HCT116 (cell line): Measurements from ENCODE around the gene PPP1R2B. TPM values are rescaled to one million over a fixed set of nuclear protein-coding genes. Genes with fewer than 3 reads are reported as not detected.

Source experiments
- ATAC-seq: fragments of 200-7000 bp; cut with Tn5 transposase; 2 replicates; pipeline ENCODE4 v1.9.1; 2020; ENCODE audit warnings: mild to moderate bottlenecking, moderate library complexity
- BruUV-seq: library from RNA; stranded (reverse); fragments of 400-500 nt; replicated peaks from 2 replicates; lab custom pipeline; 2021; lab: Mats Ljungman, UMichigan
- CTCF ChIA-PET: fragments of 300-600 bp; sonication (Branson Sonifier 250); formaldehyde crosslinking; loops from one replicate; lab custom pipeline; 2021; ENCODE audit warnings: antibody characterized with exemption; lab: Charles Lee
- POLR2A ChIA-PET: fragments of 300-600, 350-600 bp; sonication (Branson Sonifier 250); formaldehyde crosslinking; loops from one replicate; lab custom pipeline; 2021; ENCODE audit warnings: antibody characterized with exemption; lab: Charles Lee
- RAD21 ChIA-PET, 2 experiments: fragments of 300-600 bp; sonication (Branson Sonifier 250); formaldehyde crosslinking; loops; one replicate each; lab custom pipeline; 2023; ENCODE audit warnings: low total read pairs in 2 of 2; ENCODE audit not compliant: uncharacterized antibody in 2 of 2, unreplicated experiment in 2 of 2, low non-redundant PET in 1 of 2; lab: Charles Lee
- DNase-seq: peaks from one replicate; pipeline ENCODE4 v3.0.0-alpha.2; 2010; ENCODE audit warnings: low read depth, low spot score
- H2AFZ ChIP-seq: fragments of 200-600 bp; shearing (Covaris generic), sonication (generic); 2 replicates; pipeline ENCODE4 v1.6.1; 2017; ENCODE audit warnings: low read depth, mixed run types, mixed read lengths, antibody characterized with exemption, low read length; ENCODE audit not compliant: poor library complexity, severe bottlenecking
- H3K27ac ChIP-seq: 2 replicates; pipeline ENCODE4 v1.5.1; 2012; ENCODE audit warnings: low read depth, low read length
- H3K27me3 ChIP-seq: fragments of 200-600 bp; sonication (generic); 2 replicates; pipeline ENCODE4 v1.6.1; 2016; ENCODE audit warnings: mixed run types, low read length, mixed read lengths; ENCODE audit not compliant: insufficient read depth
- H3K36me3 ChIP-seq, 2 experiments: fragments of 200-500 bp in 1 of 2; fragments of 200-600 bp in 1 of 2; sonication (Bioruptor generic) in 1 of 2; sonication (generic) in 1 of 2; 2 replicates each; pipeline versions ENCODE4 v1.5.1 to v1.6.1; 2014 to 2016; ENCODE audit warnings: low read length in 2 of 2, inconsistent platforms in 1 of 2, mixed read lengths in 1 of 2, mixed run types in 1 of 2; ENCODE audit not compliant: insufficient read depth in 2 of 2, control insufficient read depth in 1 of 2
- H3K4me1 ChIP-seq, 2 experiments: fragments of 200-600 bp in 1 of 2; sonication (generic) in 1 of 2; 2 replicates each; pipeline versions ENCODE4 v1.5.1 to v1.6.1; 2012 to 2017; ENCODE audit warnings: low read length in 2 of 2, inconsistent platforms in 1 of 2, mild to moderate bottlenecking in 1 of 2, mixed read lengths in 1 of 2, mixed run types in 1 of 2, moderate library complexity in 1 of 2; ENCODE audit not compliant: insufficient read depth in 2 of 2, control insufficient read depth in 1 of 2
- H3K4me2 ChIP-seq: fragments of 200-600 bp; sonication (generic); 2 replicates; pipeline ENCODE4 v1.6.1; 2017; ENCODE audit warnings: mixed run types, low read length, mixed read lengths
- H3K4me3 ChIP-seq, 2 experiments: fragments of 200-600 bp in 1 of 2; sonication (generic) in 1 of 2; replicated peaks in 1 of 2; 2 replicates each; pipeline ENCODE4 v1.5.1; 2011 to 2016; ENCODE audit warnings: low read length in 2 of 2, control low read depth in 1 of 2, low read depth in 1 of 2, mild to moderate bottlenecking in 1 of 2, mixed read lengths in 1 of 2, mixed run types in 1 of 2
- H3K79me2 ChIP-seq: fragments of 200-600 bp; sonication (generic); 2 replicates; pipeline ENCODE4 v1.6.1; 2017; ENCODE audit warnings: mild to moderate bottlenecking, mixed run types, low read length, moderate library complexity, mixed read lengths; ENCODE audit not compliant: insufficient read depth
- H3K9ac ChIP-seq: fragments of 200-600 bp; sonication (generic); 2 replicates; pipeline ENCODE4 v1.6.1; 2016; ENCODE audit warnings: low read length, mixed read lengths
- H3K9me2 ChIP-seq: fragments of 200-600 bp; sonication (generic), shearing (Covaris generic); 2 replicates; pipeline ENCODE4 v1.6.1; 2017; ENCODE audit warnings: mixed run types, mild to moderate bottlenecking, moderate library complexity; ENCODE audit not compliant: insufficient read depth
- H3K9me3 ChIP-seq, 2 experiments: fragments of 200-500 bp in 1 of 2; fragments of 200-600 bp in 1 of 2; sonication (Bioruptor generic) in 1 of 2; sonication (generic) in 1 of 2; 2 replicates each; pipeline ENCODE4 v1.6.1; 2014 to 2017; ENCODE audit warnings: low read length in 2 of 2, mixed read lengths in 2 of 2, inconsistent platforms in 1 of 2, low read depth in 1 of 2, mild to moderate bottlenecking in 1 of 2, mixed run types in 1 of 2, moderate library complexity in 1 of 2; ENCODE audit not compliant: control insufficient read depth in 1 of 2, insufficient read depth in 1 of 2
- H4K20me1 ChIP-seq: fragments of 200-600 bp; sonication (generic), shearing (Covaris generic); 2 replicates; pipeline ENCODE4 v1.6.1; 2017; ENCODE audit warnings: mixed run types, mild to moderate bottlenecking, moderate library complexity; ENCODE audit not compliant: insufficient read depth
- CBX3 ChIP-seq: IDR thresholded peaks from 2 replicates; pipeline ENCODE4 v1.6.1; 2012; ENCODE audit warnings: low read depth
- EGR1 ChIP-seq: IDR thresholded peaks from 2 replicates; pipeline ENCODE4 v1.6.1; 2012; ENCODE audit warnings: low read depth
- ELF1 ChIP-seq: IDR thresholded peaks from 2 replicates; pipeline ENCODE4 v1.6.1; 2012; ENCODE audit warnings: low read depth, borderline replicate concordance
- EZH2 ChIP-seq: fragments of 200-600 bp; sonication (generic); IDR thresholded peaks from 2 replicates; pipeline ENCODE4 v1.6.1; 2017; ENCODE audit warnings: antibody characterized with exemption, mixed run types
- JUND ChIP-seq: IDR thresholded peaks from 2 replicates; pipeline ENCODE4 v1.6.1; 2012
- POLR2AphosphoS5 ChIP-seq: IDR thresholded peaks from 2 replicates; pipeline ENCODE4 v1.6.1; 2011; ENCODE audit warnings: mild to moderate bottlenecking, low read depth, low read length, moderate library complexity
- RAD21 ChIP-seq: IDR thresholded peaks from 2 replicates; pipeline ENCODE4 v1.6.1; 2012; ENCODE audit warnings: low read depth, mild to moderate bottlenecking
- SP1 ChIP-seq: IDR thresholded peaks from 2 replicates; pipeline ENCODE4 v1.6.1; 2012; ENCODE audit warnings: low read depth
- TCF7L2 ChIP-seq: IDR thresholded peaks from 2 replicates; pipeline ENCODE4 v1.7.0; 2011; ENCODE audit warnings: borderline replicate concordance, inconsistent platforms; ENCODE audit not compliant: insufficient read depth, insufficient read length; ENCODE audit errors: extremely low read depth
- YY1 ChIP-seq: IDR thresholded peaks from 2 replicates; pipeline ENCODE4 v1.6.1; 2011; ENCODE audit warnings: low read length, low read depth, moderate library complexity, mild to moderate bottlenecking; ENCODE audit not compliant: insufficient replicate concordance; ENCODE audit errors: extremely low read depth
- ZFX ChIP-seq: fragments of 450-650 bp; IDR thresholded peaks from 2 replicates; pipeline ENCODE4 v1.6.1; 2017
- intact Hi-C: fragments of 100-400 bp; cut with micrococcal nuclease; formaldehyde crosslinking; loops from 2 replicates; pipeline ENCODE4 v1.10.0; 2022
- total RNA-seq: library from RNA; stranded (reverse); gene quantifications from one replicate; pipeline ENCODE4 v1.2.1, GENCODE V29; 2021; ENCODE audit not compliant: unreplicated experiment
- TF ChIP-seq, protein P1 (sequence below): IDR thresholded peaks from 2 replicates; pipeline ENCODE4 v1.6.1; 2012
- TF ChIP-seq, protein P2 (sequence below): IDR thresholded peaks from 2 replicates; pipeline ENCODE4 v1.6.1; 2012
- TF ChIP-seq, protein P3 (sequence below): IDR thresholded peaks from 2 replicates; pipeline ENCODE4 v1.6.1; 2011; ENCODE audit warnings: mild to moderate bottlenecking, low read length, moderate library complexity; ENCODE audit not compliant: insufficient replicate concordance; ENCODE audit errors: extremely low read depth

Gene PPP1R2B
- total RNA-seq, 1 experiment from 2014 or later: not detected

DNA sequence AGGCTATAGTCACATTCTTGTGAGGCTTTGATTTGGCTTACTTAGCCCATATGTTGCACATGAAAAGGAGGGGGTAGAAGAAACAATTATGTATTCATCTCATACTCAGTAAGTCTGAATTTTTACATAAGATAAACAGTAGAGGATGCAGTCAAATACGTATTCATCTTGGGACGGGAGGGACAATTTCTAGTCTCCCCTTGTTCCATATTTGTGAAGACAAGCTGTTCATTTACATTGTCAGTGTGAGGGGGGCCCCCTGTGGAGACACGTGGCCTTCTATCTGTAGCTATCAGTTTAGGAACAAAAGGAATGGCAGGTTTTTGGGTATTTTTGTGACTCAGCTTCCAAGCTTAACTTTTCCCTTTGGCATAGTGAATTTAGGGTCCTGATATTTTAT is 49.2 kb upstream of the PPP1R2B start:
- Histone ChIP-seq H3K9me2 (no peaks in the 10 kb centered on the region), H3K4me1 (no peaks in the 10 kb centered on the region), H2AFZ (no peak overlapping the region), H3K27me3 (no peaks in the 10 kb centered on the region), H3K79me2 (no peaks in the 10 kb centered on the region), H3K36me3 (no peaks in the 10 kb centered on the region), H4K20me1 (no peaks in the 10 kb centered on the region), H3K9me3 (no peaks in the 10 kb centered on the region), H3K9ac (no peak overlapping the region), H3K4me3 (no peak overlapping the region), H3K27ac (no peak overlapping the region), H3K4me2 (no peak overlapping the region)
- DNase-seq (no peak), ATAC-seq (no peak)
- POLR2A ChIA-PET: no interaction called here
- TF ChIP-seq EZH2 (no peak), YY1 (no peak), POLR2AphosphoS5 (no peak), EGR1 (no peak), ZFX (no peak), JUND (no peak), CBX3 (no peak)
- TF ChIP-seq, protein P1, sequence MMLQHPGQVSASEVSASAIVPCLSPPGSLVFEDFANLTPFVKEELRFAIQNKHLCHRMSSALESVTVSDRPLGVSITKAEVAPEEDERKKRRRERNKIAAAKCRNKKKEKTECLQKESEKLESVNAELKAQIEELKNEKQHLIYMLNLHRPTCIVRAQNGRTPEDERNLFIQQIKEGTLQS: no peak
- BruUV-seq: no TSS peak
- RAD21 ChIA-PET: no interaction called here
- CTCF ChIA-PET: no interaction called here
- intact Hi-C loops: no loop called here

DNA sequence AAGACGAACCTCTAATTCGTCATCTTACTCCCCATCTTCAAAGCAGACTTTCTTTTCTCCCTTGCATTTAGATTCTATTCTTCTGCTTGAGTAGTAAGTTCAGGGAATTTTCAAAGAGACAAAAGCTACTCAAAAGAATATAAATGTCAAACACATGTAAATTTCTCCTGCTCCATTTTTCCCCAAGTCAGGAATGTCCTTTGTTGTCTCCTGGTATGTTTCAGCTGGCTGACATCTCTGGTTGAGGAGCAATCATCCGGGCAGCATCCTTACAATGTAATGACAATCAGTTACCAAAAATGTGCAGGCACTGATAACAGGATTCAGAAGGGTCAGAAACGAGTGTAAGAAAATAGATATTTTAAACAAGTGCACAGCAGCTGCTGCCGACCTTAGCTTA is 47.6 kb upstream of the PPP1R2B start:
- no peaks in the 10 kb centered on the region for H3K79me2 ChIP-seq
- no peak overlapping the region for H2AFZ ChIP-seq
- H3K4me1 ChIP-seq: no peaks in the 10 kb centered on the region
- H3K9me2 ChIP-seq: no peaks in the 10 kb centered on the region
- no peak overlapping the region for H3K27ac ChIP-seq
- RAD21 ChIA-PET: no interaction called here
- no peak overlapping the region for H3K4me2 ChIP-seq
- H3K9ac ChIP-seq: no peak overlapping the region
- no peaks in the 10 kb centered on the region for H3K36me3 ChIP-seq
- CTCF ChIA-PET: no interaction called here
- no peak for ATAC-seq
- H4K20me1 ChIP-seq: no peaks in the 10 kb centered on the region
- no peaks in the 10 kb centered on the region for H3K9me3 ChIP-seq
- POLR2A ChIA-PET: no interaction called here
- no peak for DNase-seq
- no peak for TF ChIP-seq ZFX
- no peak for TF ChIP-seq RAD21
- TF ChIP-seq SP1: no peak
- TF ChIP-seq EZH2: no peak
- no peak for TF ChIP-seq TCF7L2
- TF ChIP-seq YY1: no peak
- TF ChIP-seq, protein P2, sequence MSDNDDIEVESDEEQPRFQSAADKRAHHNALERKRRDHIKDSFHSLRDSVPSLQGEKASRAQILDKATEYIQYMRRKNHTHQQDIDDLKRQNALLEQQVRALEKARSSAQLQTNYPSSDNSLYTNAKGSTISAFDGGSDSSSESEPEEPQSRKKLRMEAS: no peak
- TF ChIP-seq JUND: no peak
- TF ChIP-seq ELF1: no peak
- TF ChIP-seq, protein P3, sequence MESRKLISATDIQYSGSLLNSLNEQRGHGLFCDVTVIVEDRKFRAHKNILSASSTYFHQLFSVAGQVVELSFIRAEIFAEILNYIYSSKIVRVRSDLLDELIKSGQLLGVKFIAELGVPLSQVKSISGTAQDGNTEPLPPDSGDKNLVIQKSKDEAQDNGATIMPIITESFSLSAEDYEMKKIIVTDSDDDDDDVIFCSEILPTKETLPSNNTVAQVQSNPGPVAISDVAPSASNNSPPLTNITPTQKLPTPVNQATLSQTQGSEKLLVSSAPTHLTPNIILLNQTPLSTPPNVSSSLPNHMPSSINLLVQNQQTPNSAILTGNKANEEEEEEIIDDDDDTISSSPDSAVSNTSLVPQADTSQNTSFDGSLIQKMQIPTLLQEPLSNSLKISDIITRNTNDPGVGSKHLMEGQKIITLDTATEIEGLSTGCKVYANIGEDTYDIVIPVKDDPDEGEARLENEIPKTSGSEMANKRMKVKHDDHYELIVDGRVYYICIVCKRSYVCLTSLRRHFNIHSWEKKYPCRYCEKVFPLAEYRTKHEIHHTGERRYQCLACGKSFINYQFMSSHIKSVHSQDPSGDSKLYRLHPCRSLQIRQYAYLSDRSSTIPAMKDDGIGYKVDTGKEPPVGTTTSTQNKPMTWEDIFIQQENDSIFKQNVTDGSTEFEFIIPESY: no peak
- H3K4me3 ChIP-seq: no peak overlapping the region
- BruUV-seq: no TSS peak
- H3K27me3 ChIP-seq: no peaks in the 10 kb centered on the region
- intact Hi-C loops: no loop called here
